ENCODE measurements around the gene SRGAP1. TPM values are rescaled to one million over a fixed set of nuclear protein-coding genes. Genes with fewer than 3 reads are reported as not detected.
"Not testable (repeated sequence)": the region's sequence is repeated elsewhere in the genome, so short reads cannot be mapped to it uniquely, and the experiment has no call there.

The SRGAP1 gene
- total RNA-seq, 1 donor from 2014 or later: 9.7 TPM

DNA sequence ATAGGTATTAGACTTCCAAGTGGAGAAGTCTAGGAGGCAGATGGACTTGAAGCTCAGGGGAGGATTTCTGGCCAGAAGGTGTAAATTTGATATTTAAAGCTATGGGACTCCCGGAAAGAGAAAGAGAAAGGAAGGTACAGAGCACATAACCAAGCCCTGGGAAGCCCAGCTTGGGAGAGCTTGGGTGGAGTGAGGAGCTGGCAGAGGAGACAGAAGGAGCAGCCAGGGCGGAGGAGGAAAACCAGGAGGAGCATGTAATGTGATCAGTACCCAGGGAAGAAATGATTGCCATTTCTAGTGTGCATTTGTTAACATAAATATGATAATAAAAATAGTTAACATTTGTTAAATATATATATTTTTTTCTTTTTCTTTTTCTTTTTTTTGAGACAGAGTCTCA lies 310.2 kb downstream of the SRGAP1 start:
- Mint-ChIP-seq H3K27me3 (ENCODE audit: low read depth) (no peaks in the 10 kb centered on the region), H3K4me3 (no peak overlapping the region), H3K27ac (no peak overlapping the region), H3K9me3 (peaks cover 3% of the 10 kb centered on the region), H3K4me1 (no peaks in the 10 kb centered on the region), H3K36me3 (no peaks in the 10 kb centered on the region)
- no peak for DNase-seq (ENCODE audit: low spot score in 2 of 2, unreplicated experiment in 2 of 2)
- TF ChIP-seq, protein P1, sequence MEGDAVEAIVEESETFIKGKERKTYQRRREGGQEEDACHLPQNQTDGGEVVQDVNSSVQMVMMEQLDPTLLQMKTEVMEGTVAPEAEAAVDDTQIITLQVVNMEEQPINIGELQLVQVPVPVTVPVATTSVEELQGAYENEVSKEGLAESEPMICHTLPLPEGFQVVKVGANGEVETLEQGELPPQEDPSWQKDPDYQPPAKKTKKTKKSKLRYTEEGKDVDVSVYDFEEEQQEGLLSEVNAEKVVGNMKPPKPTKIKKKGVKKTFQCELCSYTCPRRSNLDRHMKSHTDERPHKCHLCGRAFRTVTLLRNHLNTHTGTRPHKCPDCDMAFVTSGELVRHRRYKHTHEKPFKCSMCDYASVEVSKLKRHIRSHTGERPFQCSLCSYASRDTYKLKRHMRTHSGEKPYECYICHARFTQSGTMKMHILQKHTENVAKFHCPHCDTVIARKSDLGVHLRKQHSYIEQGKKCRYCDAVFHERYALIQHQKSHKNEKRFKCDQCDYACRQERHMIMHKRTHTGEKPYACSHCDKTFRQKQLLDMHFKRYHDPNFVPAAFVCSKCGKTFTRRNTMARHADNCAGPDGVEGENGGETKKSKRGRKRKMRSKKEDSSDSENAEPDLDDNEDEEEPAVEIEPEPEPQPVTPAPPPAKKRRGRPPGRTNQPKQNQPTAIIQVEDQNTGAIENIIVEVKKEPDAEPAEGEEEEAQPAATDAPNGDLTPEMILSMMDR (IDR thresholded peaks at IDR 0.05; ENCODE audit: unreplicated experiment): no peak

DNA sequence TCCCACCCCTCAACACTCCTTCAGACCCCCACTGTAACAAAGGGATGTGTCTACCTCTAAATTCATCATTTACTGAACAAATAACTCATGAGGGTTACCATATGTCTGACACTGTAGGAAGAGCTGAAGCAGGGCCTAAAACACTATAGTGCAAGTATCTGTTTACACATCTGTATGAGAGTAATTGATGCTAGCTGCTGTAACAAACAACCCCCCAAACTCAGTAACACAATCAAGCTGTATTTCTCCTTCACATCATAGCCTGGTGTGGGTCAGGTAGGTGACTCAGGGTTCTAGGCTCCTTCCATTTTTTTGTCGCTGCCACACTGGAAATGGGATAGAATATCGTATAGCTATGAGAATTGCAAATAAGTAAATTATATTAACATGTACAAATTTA lies 312.6 kb downstream of the SRGAP1 start:
- no peak for DNase-seq (ENCODE audit: low spot score in 2 of 2, unreplicated experiment in 2 of 2)
- peaks cover 12% of the 10 kb centered on the region for H3K27me3 Mint-ChIP-seq (ENCODE audit: low read depth)
- H3K9me3 Mint-ChIP-seq: peaks cover 17% of the 10 kb centered on the region
- H3K36me3 Mint-ChIP-seq: no peaks in the 10 kb centered on the region
- H3K27ac Mint-ChIP-seq: no peak overlapping the region
- H3K4me3 Mint-ChIP-seq: no peak overlapping the region
- TF ChIP-seq, protein P1 (IDR thresholded peaks at IDR 0.05; ENCODE audit: unreplicated experiment): no peak
- no peaks in the 10 kb centered on the region for H3K4me1 Mint-ChIP-seq

DNA sequence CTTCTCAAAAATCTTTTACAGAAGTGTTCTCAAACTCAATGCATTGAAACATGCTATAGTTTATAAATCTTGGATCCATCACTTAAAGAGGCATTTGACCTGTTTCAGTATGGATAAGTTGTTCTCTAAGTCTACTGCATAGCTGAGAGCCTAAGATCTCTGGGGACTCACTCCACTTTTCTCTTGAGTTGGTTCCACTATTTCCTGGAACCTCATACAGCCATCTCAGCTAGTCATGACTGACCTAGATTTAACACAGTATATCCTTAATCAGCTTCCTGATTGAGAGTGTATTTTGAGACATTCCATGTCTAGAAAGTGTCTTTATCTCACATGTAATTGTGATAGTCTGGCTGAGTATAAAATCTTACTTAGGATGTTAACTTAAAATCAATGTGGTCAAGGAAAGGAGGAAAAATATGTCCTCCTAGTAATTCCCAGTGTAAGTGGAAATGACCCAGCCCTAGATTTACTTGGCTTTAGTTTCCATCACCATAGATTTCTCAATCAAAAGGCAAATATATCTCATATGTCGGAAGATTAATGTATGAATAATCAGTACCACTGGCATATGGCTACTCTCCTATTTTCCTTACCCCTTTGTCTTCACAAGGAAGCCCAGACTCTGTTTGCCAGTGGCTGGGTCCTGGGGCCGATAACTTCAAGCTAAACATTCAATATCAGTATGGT lies 315.7 kb downstream of the SRGAP1 start:
- H3K4me3 Mint-ChIP-seq: no peak overlapping the region
- no peak overlapping the region for H3K27ac Mint-ChIP-seq
- TF ChIP-seq, protein P1 (IDR thresholded peaks at IDR 0.05; ENCODE audit: unreplicated experiment): no peak
- peaks cover 24% of the 10 kb centered on the region for H3K27me3 Mint-ChIP-seq (ENCODE audit: low read depth)
- H3K4me1 Mint-ChIP-seq: no peaks in the 10 kb centered on the region
- H3K36me3 Mint-ChIP-seq: no peaks in the 10 kb centered on the region
- no peak for DNase-seq (ENCODE audit: low spot score in 2 of 2, unreplicated experiment in 2 of 2)
- peaks cover 25% of the 10 kb centered on the region for H3K9me3 Mint-ChIP-seq

DNA sequence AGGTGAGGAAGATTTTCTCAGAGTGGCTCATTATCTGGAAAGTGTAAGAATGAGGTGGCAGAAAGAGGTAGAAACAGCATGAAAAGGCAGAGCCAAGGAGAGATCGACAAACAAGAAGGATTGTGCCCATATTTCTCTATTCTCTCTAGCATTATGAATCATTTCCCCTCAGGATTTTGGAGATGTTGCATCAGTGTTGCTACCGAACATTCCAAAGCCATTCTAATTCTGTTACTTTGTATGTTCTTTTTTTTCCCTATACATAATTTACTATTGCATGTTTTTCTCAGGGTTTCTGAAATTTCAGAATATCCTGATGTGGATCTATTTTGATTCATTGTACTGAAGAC lies 316.2 kb downstream of the SRGAP1 start:
- peaks cover 24% of the 10 kb centered on the region for H3K27me3 Mint-ChIP-seq (ENCODE audit: low read depth)
- no peak overlapping the region for H3K27ac Mint-ChIP-seq
- no peak for DNase-seq (ENCODE audit: low spot score in 2 of 2, unreplicated experiment in 2 of 2)
- H3K9me3 Mint-ChIP-seq: peaks cover 29% of the 10 kb centered on the region
- H3K4me3 Mint-ChIP-seq: no peak overlapping the region
- H3K4me1 Mint-ChIP-seq: no peaks in the 10 kb centered on the region
- TF ChIP-seq, protein P1 (IDR thresholded peaks at IDR 0.05; ENCODE audit: unreplicated experiment): no peak
- no peaks in the 10 kb centered on the region for H3K36me3 Mint-ChIP-seq

DNA sequence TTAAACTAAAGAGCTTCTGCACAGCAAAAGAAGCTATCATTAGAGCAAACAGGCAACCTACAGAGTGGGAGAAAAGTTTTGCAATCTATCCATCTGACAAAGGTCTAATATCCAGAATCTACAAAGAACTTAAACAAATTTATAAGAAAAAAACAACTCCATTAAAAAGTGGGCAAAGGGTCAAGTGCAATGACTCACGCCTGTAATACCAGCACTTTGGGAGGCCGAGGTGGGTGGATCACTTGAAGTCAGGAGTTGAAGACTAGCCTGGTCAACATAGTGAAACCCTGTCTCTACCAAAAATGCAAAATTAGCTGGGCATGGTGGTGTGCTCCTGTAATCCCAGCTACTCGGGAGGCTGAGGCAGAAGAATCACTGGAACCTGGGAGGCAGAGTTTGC lies 322.1 kb downstream of the SRGAP1 start:
- H3K4me3 Mint-ChIP-seq; DNase-seq (ENCODE audit: low spot score in 2 of 2, unreplicated experiment in 2 of 2); H3K36me3 Mint-ChIP-seq; H3K27ac Mint-ChIP-seq; H3K4me1 Mint-ChIP-seq: not testable (repeated sequence)
- Mint-ChIP-seq H3K27me3 (ENCODE audit: low read depth) (peaks cover 15% of the 10 kb centered on the region), H3K9me3 (peaks cover 18% of the 10 kb centered on the region)

DNA sequence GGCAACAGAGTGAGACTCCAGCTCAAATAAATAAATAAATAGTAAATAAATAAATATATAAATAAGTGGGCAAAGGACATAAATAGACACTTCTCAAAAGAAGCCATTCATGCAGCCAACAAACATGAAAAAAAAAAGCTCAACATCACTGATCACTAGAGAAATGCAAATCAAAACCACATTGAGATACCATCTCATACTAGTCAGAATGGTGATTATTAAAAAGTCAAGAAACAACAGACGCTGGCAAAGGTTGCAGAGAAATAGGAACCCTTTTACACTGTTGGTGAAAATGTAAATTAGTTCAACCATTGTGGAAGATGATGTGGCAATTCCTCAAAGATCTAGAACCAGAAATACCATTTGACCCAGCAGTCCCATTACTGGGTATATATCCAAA lies 322.5 kb downstream of the SRGAP1 start:
- not testable (repeated sequence) for H3K27ac Mint-ChIP-seq; DNase-seq (ENCODE audit: low spot score in 2 of 2, unreplicated experiment in 2 of 2); H3K4me3 Mint-ChIP-seq; H3K4me1 Mint-ChIP-seq; H3K36me3 Mint-ChIP-seq
- Mint-ChIP-seq H3K9me3 (peaks cover 16% of the 10 kb centered on the region), H3K27me3 (ENCODE audit: low read depth) (peaks cover 11% of the 10 kb centered on the region)

DNA sequence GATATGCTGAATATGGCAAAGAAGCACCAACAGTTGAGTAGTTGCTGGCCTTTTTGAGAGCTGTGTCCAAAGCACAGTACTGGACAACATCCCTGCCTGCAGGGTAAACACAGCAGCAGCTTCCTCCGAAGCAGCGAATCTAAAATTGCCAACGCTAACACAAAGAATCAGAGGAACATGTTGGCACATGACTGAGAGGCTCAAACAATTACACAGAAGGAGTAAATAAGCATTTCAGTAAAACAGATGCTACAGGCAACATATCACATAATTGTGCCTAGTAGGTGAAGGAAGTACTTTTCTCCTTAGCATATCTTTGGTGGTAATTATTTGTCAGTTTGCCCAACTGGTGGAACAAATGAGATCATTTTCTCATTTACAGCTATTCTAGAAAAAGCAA lies 325.5 kb downstream of the SRGAP1 start:
- Mint-ChIP-seq H3K4me3 (no peak overlapping the region), H3K27ac (no peak overlapping the region), H3K4me1 (no peaks in the 10 kb centered on the region), H3K36me3 (no peaks in the 10 kb centered on the region), H3K9me3 (peaks cover 8% of the 10 kb centered on the region), H3K27me3 (ENCODE audit: low read depth) (no peaks in the 10 kb centered on the region)
- TF ChIP-seq, protein P1 (IDR thresholded peaks at IDR 0.05; ENCODE audit: unreplicated experiment): no peak
- no peak for DNase-seq (ENCODE audit: low spot score in 2 of 2, unreplicated experiment in 2 of 2)

Measured in mesothelial cell of epicardium (in vitro differentiated cells).